ENCODE data around the gene OCSTAMP.

DNA sequence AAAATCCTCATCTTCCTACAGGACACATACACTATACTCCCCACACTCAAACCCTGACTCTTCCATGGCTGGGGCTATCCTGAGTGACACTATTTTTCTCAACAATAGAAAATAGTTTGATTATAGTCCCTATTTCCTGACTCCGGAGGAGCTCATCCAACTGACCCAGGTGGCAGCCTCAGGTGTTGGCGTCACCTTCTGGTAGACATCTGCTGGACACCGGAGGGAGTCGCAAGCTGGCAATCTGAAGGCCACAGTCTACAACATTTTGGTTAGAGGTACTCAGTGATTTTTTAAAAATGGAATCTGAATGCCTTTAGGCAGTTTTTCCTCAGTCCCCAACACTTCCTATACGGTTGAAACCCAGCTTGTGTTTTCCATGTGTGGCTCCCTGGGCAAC lies 32.2 kb upstream of the OCSTAMP start:
- TF ChIP-seq CTCF (IDR thresholded peaks at IDR 0.05) (no peak), POLR2AphosphoS5 (IDR thresholded peaks at IDR 0.05; ENCODE audit: low read depth, low read length) (no peak), TCF7L2 (IDR thresholded peaks at IDR 0.05; ENCODE audit: low read depth, low read length) (no peak)
- TF ChIP-seq, protein P1, sequence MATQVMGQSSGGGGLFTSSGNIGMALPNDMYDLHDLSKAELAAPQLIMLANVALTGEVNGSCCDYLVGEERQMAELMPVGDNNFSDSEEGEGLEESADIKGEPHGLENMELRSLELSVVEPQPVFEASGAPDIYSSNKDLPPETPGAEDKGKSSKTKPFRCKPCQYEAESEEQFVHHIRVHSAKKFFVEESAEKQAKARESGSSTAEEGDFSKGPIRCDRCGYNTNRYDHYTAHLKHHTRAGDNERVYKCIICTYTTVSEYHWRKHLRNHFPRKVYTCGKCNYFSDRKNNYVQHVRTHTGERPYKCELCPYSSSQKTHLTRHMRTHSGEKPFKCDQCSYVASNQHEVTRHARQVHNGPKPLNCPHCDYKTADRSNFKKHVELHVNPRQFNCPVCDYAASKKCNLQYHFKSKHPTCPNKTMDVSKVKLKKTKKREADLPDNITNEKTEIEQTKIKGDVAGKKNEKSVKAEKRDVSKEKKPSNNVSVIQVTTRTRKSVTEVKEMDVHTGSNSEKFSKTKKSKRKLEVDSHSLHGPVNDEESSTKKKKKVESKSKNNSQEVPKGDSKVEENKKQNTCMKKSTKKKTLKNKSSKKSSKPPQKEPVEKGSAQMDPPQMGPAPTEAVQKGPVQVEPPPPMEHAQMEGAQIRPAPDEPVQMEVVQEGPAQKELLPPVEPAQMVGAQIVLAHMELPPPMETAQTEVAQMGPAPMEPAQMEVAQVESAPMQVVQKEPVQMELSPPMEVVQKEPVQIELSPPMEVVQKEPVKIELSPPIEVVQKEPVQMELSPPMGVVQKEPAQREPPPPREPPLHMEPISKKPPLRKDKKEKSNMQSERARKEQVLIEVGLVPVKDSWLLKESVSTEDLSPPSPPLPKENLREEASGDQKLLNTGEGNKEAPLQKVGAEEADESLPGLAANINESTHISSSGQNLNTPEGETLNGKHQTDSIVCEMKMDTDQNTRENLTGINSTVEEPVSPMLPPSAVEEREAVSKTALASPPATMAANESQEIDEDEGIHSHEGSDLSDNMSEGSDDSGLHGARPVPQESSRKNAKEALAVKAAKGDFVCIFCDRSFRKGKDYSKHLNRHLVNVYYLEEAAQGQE (IDR thresholded peaks at IDR 0.05; ENCODE audit: insufficient read depth in 1 of 2, low read depth in 2 of 2, low read length in 1 of 2): no peak

Measured in Panc1 (cell line).